T-helper 2 cell treated with Interferon-gamma antibody and Interleukin-4, amounts not matched to agents 5 μg/mL and 100 μg/mL, for 36 hours (primary cell): ENCODE results near the gene CFAP53.
"Not testable (repeated sequence)": the region's sequence is repeated elsewhere in the genome, so short reads cannot be mapped to it uniquely, and the experiment has no call there.

Experiments
- DNase-seq: peaks from one replicate; pipeline ENCODE4 v3.0.0; 2021; ENCODE audit warnings: low spot score
- H3K27ac Mint-ChIP-seq: one replicate; pipeline ENCODE4 v1.8.0; 2021; ENCODE audit warnings: mild to moderate bottlenecking, mixed read lengths
- H3K27me3 Mint-ChIP-seq: one replicate; pipeline ENCODE4 v1.8.0; 2021; ENCODE audit warnings: low read depth, mixed read lengths
- H3K36me3 Mint-ChIP-seq: one replicate; pipeline ENCODE4 v1.8.0; 2021; ENCODE audit warnings: low read depth, mixed read lengths
- H3K4me1 Mint-ChIP-seq: one replicate; pipeline ENCODE4 v1.8.0; 2021; ENCODE audit warnings: low read depth, mixed read lengths
- H3K4me3 Mint-ChIP-seq: one replicate; pipeline ENCODE4 v1.8.0; 2022; ENCODE audit warnings: mild to moderate bottlenecking, moderate library complexity, mixed read lengths
- H3K9me3 Mint-ChIP-seq: one replicate; pipeline ENCODE4 v1.8.0; 2021; ENCODE audit warnings: mixed read lengths

The CFAP53 gene, protein sequence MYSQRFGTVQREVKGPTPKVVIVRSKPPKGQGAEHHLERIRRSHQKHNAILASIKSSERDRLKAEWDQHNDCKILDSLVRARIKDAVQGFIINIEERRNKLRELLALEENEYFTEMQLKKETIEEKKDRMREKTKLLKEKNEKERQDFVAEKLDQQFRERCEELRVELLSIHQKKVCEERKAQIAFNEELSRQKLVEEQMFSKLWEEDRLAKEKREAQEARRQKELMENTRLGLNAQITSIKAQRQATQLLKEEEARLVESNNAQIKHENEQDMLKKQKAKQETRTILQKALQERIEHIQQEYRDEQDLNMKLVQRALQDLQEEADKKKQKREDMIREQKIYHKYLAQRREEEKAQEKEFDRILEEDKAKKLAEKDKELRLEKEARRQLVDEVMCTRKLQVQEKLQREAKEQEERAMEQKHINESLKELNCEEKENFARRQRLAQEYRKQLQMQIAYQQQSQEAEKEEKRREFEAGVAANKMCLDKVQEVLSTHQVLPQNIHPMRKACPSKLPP

GRCh38 chr18:50266248-50266704 lies at the start of gene CFAP53:
Gene CFAP53 (minus strand): TSS chr18:50266495. CDS start chr18:50266404, 91 bp downstream.
- H3K4me1 Mint-ChIP-seq, result peaks cover 15% of the 10 kb centered on the region
- no peaks in the 10 kb centered on the region for H3K9me3 Mint-ChIP-seq
- H3K36me3 Mint-ChIP-seq, result peaks cover 17% of the 10 kb centered on the region
- DNase-seq, result peak; percentile 86
- H3K4me3 Mint-ChIP-seq, result peak within 1 kb of the TSS; percentile 84
- peaks cover 11% of the 10 kb centered on the region for H3K27me3 Mint-ChIP-seq
- peak within 1 kb of the TSS; percentile 29 for H3K27ac Mint-ChIP-seq

DNA sequence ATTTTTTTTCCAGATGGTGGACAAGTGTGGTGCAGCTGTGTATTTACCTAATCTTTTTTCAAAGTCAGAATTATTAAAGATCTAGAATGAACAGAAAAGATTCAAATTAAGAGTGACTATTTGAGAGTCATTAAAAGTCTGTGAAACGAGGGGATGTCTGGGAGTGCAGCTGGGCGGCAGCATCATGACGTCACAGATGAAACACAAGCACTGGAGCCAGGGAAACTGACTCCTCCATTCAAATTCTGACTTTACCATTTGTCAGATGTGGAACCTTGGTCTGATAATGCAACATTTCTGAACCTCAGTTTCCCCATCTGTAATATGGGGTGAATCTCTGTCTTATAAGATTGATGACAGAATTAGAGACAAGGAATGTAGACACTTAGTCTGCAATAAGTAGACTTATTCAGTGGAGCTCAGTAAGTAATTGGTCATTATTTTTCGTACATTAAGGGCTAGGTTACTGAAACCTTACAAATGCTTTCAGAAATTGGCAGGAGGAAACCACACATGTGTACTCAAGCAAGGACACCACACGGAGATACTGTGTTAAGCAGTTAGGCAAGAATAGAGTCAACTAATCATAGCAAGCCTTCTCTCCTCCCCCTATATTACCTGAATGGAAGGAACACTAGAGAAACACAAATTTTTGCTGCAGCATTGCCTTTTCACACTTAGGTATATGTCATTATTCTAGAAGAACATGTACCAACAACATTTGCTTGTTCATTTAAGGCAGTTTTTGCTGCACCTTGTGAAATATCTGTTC lies 49.0 kb upstream of the CFAP53 start:
- peaks cover 18% of the 10 kb centered on the region for H3K27me3 Mint-ChIP-seq
- peaks cover 22% of the 10 kb centered on the region for H3K4me1 Mint-ChIP-seq
- no peak overlapping the region for H3K27ac Mint-ChIP-seq
- no peaks in the 10 kb centered on the region for H3K36me3 Mint-ChIP-seq
- no peak for DNase-seq
- H3K9me3 Mint-ChIP-seq, result peaks cover 5% of the 10 kb centered on the region
- H3K4me3 Mint-ChIP-seq, result no peak overlapping the region

- Mint-ChIP-seq H3K27me3 (peaks cover 22% of the 10 kb centered on the region), H3K27ac (no peak overlapping the region), H3K4me1 (peaks cover 13% of the 10 kb centered on the region), H3K4me3 (no peak overlapping the region), H3K9me3 (peaks cover 5% of the 10 kb centered on the region), H3K36me3 (no peaks in the 10 kb centered on the region)
- DNase-seq, result no peak
Observed at GRCh38 chr18:50313873-50314460, 47.7 kb upstream of the CFAP53 start.

- Mint-ChIP-seq H3K4me3 (no peak overlapping the region), H3K27me3 (peaks cover 19% of the 10 kb centered on the region), H3K9me3 (peaks cover 7% of the 10 kb centered on the region), H3K4me1 (peaks cover 11% of the 10 kb centered on the region), H3K36me3 (no peaks in the 10 kb centered on the region), H3K27ac (no peak overlapping the region)
- no peak for DNase-seq
Observed at GRCh38 chr18:50313031-50313607, 46.8 kb upstream of the CFAP53 start.

- peaks cover 7% of the 10 kb centered on the region for H3K9me3 Mint-ChIP-seq
- peaks cover 17% of the 10 kb centered on the region for H3K4me1 Mint-ChIP-seq
- H3K4me3 Mint-ChIP-seq, result no peak overlapping the region
- no peak overlapping the region for H3K27ac Mint-ChIP-seq
- no peak for DNase-seq
- H3K27me3 Mint-ChIP-seq, result peaks cover 19% of the 10 kb centered on the region
- no peaks in the 10 kb centered on the region for H3K36me3 Mint-ChIP-seq
Observed at GRCh38 chr18:50312296-50313030, 46.2 kb upstream of the CFAP53 start.

GRCh38 chr18:50311650-50312049 lies 45.4 kb upstream of the CFAP53 start:
- no peak for DNase-seq
- Mint-ChIP-seq H3K27ac (no peak overlapping the region), H3K36me3 (no peaks in the 10 kb centered on the region), H3K4me1 (peaks cover 25% of the 10 kb centered on the region), H3K9me3 (peaks cover 2% of the 10 kb centered on the region), H3K4me3 (no peak overlapping the region), H3K27me3 (peaks cover 19% of the 10 kb centered on the region)

DNA sequence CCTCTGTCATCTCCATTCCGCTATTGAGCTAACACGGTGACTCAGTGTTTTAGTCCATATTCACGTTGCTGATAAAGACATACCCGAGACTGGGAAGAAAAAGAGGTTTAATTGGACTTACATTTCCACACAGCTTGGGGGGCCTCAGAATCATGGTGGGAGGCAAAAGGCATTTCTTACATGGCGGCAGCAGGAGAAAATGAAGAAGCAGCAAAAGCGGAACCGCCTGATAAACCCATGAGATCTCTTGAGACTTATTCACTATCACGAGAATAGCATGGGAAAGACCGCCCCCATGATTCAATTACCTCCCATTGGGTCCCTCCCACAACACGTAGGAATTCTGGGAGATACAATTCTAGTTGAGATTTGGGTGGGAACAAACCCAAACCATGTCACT lies 43.8 kb upstream of the CFAP53 start:
- peaks cover 25% of the 10 kb centered on the region for H3K4me1 Mint-ChIP-seq
- H3K9me3 Mint-ChIP-seq, result peaks cover 12% of the 10 kb centered on the region
- no peak overlapping the region for H3K4me3 Mint-ChIP-seq
- DNase-seq, result no peak
- H3K27ac Mint-ChIP-seq, result no peak overlapping the region
- no peaks in the 10 kb centered on the region for H3K36me3 Mint-ChIP-seq
- peaks cover 24% of the 10 kb centered on the region for H3K27me3 Mint-ChIP-seq

- H3K9me3 Mint-ChIP-seq, result peaks cover 17% of the 10 kb centered on the region
- peaks cover 24% of the 10 kb centered on the region for H3K27me3 Mint-ChIP-seq
- H3K36me3 Mint-ChIP-seq, H3K4me3 Mint-ChIP-seq, DNase-seq, H3K27ac Mint-ChIP-seq: not testable (repeated sequence)
- peaks cover 25% of the 10 kb centered on the region for H3K4me1 Mint-ChIP-seq
Observed at GRCh38 chr18:50308851-50309250, 42.6 kb upstream of the CFAP53 start.

DNA sequence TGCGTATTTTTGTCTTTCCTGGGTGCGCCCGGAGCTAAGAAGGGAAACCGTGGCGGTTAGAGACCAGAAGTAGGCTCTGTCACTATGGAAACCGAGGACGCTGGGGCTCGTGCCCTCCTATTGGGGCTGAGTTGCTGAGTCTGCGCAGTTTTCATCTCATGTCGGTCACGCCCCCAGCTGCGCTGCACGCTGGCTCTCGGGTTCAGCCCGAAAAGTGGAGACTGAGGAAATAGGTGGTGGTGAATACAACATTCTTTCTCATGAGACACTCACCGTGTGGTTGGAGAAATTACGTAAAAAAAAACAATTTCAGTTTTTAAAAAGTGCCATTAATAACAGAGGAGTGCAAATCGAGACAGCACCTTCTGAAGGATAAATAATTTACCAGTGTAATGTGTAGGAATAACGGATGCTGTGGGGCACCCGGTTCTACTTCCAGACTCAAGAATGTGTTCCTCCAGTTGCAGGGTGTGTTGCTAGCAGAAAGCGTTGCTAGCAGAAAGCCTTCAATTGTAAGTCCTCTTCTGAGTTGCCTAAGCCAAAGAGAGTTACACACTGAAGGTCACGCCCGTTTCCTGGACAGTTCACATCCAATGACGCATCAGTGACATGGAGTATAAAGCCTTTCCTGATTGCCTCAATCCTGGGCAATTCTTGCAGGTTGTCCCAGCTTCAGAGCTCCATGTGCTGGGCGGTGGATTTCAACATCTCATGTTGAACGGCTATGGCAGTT lies 41.6 kb upstream of the CFAP53 start:
- DNase-seq, result peak; percentile 86
- Mint-ChIP-seq H3K4me1 (peaks cover 23% of the 10 kb centered on the region), H3K27me3 (peaks cover 32% of the 10 kb centered on the region), H3K9me3 (peaks cover 17% of the 10 kb centered on the region), H3K4me3 (peak overlapping the region; percentile 94), H3K27ac (peak overlapping the region; percentile 90), H3K36me3 (no peaks in the 10 kb centered on the region)

- H3K27me3 Mint-ChIP-seq, result peaks cover 37% of the 10 kb centered on the region
- peak overlapping the region; percentile 94 for H3K4me3 Mint-ChIP-seq
- no peaks in the 10 kb centered on the region for H3K36me3 Mint-ChIP-seq
- peak overlapping the region; percentile 90 for H3K27ac Mint-ChIP-seq
- peaks cover 17% of the 10 kb centered on the region for H3K9me3 Mint-ChIP-seq
- DNase-seq, result no peak
- peaks cover 21% of the 10 kb centered on the region for H3K4me1 Mint-ChIP-seq
Observed at GRCh38 chr18:50307400-50307737, 41.1 kb upstream of the CFAP53 start.

DNA sequence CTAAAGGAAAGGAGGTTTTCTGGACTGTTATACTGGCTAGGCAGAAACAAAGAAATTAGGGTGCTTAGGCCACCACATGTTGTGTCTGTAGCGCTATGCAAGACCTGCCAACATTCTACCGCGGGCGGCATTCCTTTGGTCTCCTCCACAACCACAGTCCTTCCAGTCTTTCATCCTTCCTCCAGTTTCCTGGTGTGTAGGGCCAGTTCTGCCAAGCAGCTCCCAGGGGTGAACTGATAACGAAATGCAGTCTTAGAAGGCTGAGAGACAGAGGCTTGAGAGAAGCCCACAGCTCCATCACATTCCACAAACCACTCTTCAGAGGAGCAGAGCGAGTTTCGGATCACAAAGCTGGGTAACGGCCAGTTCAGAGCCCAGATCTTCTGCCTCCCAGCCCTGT lies 40.6 kb upstream of the CFAP53 start:
- peaks cover 39% of the 10 kb centered on the region for H3K27me3 Mint-ChIP-seq
- peak overlapping the region; percentile 94 for H3K4me3 Mint-ChIP-seq
- H3K27ac Mint-ChIP-seq, result peak overlapping the region; percentile 90
- peaks cover 17% of the 10 kb centered on the region for H3K9me3 Mint-ChIP-seq
- peaks cover 21% of the 10 kb centered on the region for H3K4me1 Mint-ChIP-seq
- H3K36me3 Mint-ChIP-seq, result no peaks in the 10 kb centered on the region
- no peak for DNase-seq

- peaks cover 12% of the 10 kb centered on the region for H3K9me3 Mint-ChIP-seq
- peaks cover 21% of the 10 kb centered on the region for H3K4me1 Mint-ChIP-seq
- H3K27me3 Mint-ChIP-seq, result peaks cover 62% of the 10 kb centered on the region
- no peak for DNase-seq
- no peak overlapping the region for H3K4me3 Mint-ChIP-seq
- H3K27ac Mint-ChIP-seq, result no peak overlapping the region
- H3K36me3 Mint-ChIP-seq, result peaks cover 4% of the 10 kb centered on the region
Observed at GRCh38 chr18:50301074-50301473, 34.8 kb upstream of the CFAP53 start.
